H9 (cell line): ENCODE data around the gene LRRC8E. TPM values are rescaled to one million over a fixed set of nuclear protein-coding genes. Genes with fewer than 3 reads are reported as not detected.

Experiments
- DNase-seq: peaks from one replicate; pipeline ENCODE4 v3.0.0-alpha.2; 2017
- H2AFZ ChIP-seq: one replicate; pipeline ENCODE4 v1.6.1; 2013; ENCODE audit warnings: mild to moderate bottlenecking, low read length, control low read depth, moderate library complexity
- H2AK5ac ChIP-seq: 2 replicates; pipeline ENCODE4 v1.6.1; 2013; ENCODE audit warnings: low read length, control low read depth, mixed read lengths; ENCODE audit not compliant: insufficient read length
- H2BK120ac ChIP-seq: one replicate; pipeline ENCODE4 v1.6.1; 2013; ENCODE audit warnings: low read depth, mild to moderate bottlenecking, low read length, control low read depth, inconsistent platforms; ENCODE audit not compliant: poor library complexity, severe bottlenecking
- H2BK12ac ChIP-seq: 2 replicates; pipeline ENCODE4 v1.6.1; 2013; ENCODE audit warnings: low read length, control low read depth, mixed read lengths, low read depth; ENCODE audit not compliant: insufficient read length
- H2BK15ac ChIP-seq: 2 replicates; pipeline ENCODE4 v1.6.1; 2013; ENCODE audit warnings: low read depth, low read length, control low read depth
- H2BK20ac ChIP-seq: one replicate; pipeline ENCODE4 v1.6.1; 2013; ENCODE audit warnings: low read depth, mild to moderate bottlenecking, low read length, control low read depth, inconsistent platforms; ENCODE audit not compliant: poor library complexity, severe bottlenecking
- H2BK5ac ChIP-seq: 2 replicates; pipeline ENCODE4 v1.6.1; 2013; ENCODE audit warnings: low read length, control low read depth, mixed read lengths; ENCODE audit not compliant: insufficient read length
- H3K14ac ChIP-seq: 2 replicates; pipeline ENCODE4 v1.6.1; 2013; ENCODE audit warnings: low read length, control low read depth; ENCODE audit not compliant: insufficient read depth
- H3K18ac ChIP-seq: 2 replicates; pipeline ENCODE4 v1.6.1; 2013; ENCODE audit warnings: low read depth, mild to moderate bottlenecking, mixed read lengths, low read length, control low read depth; ENCODE audit not compliant: insufficient read length
- H3K23ac ChIP-seq: 2 replicates; pipeline ENCODE4 v1.6.1; 2013; ENCODE audit warnings: low read length, control low read depth, mixed read lengths, low read depth; ENCODE audit not compliant: insufficient read length
- H3K23me2 ChIP-seq: 2 replicates; pipeline ENCODE4 v1.6.1; 2013; ENCODE audit warnings: low read depth, mild to moderate bottlenecking, mixed read lengths, low read length, control low read depth; ENCODE audit not compliant: insufficient read length, poor library complexity, severe bottlenecking
- H3K27ac ChIP-seq: 2 replicates; pipeline ENCODE4 v1.5.1; 2013; ENCODE audit warnings: low read length, control low read depth, mixed read lengths, low read depth; ENCODE audit not compliant: insufficient read length
- H3K27me3 ChIP-seq: 2 replicates; pipeline ENCODE4 v1.6.1; 2013; ENCODE audit warnings: low read length, control low read depth, inconsistent platforms; ENCODE audit not compliant: insufficient read depth
- H3K4ac ChIP-seq: 2 replicates; pipeline ENCODE4 v1.6.1; 2013; ENCODE audit warnings: low read depth, mild to moderate bottlenecking, control low read depth, inconsistent platforms, low read length, moderate library complexity
- H3K4me1 ChIP-seq: 2 replicates; pipeline ENCODE4 v1.6.1; 2013; ENCODE audit warnings: low read length, control low read depth, inconsistent platforms; ENCODE audit not compliant: insufficient read depth
- H3K4me2 ChIP-seq: 2 replicates; pipeline ENCODE4 v1.6.1; 2013; ENCODE audit warnings: low read length, control low read depth, mixed read lengths; ENCODE audit not compliant: insufficient read length, insufficient read depth
- H3K56ac ChIP-seq: 2 replicates; pipeline ENCODE4 v1.6.1; 2013; ENCODE audit warnings: low read depth, mild to moderate bottlenecking, mixed read lengths, low read length, control low read depth; ENCODE audit not compliant: insufficient read length
- H3K79me1 ChIP-seq: 2 replicates; pipeline ENCODE4 v1.6.1; 2013; ENCODE audit warnings: low read depth, mild to moderate bottlenecking, moderate library complexity, low read length, control low read depth, inconsistent platforms; ENCODE audit not compliant: insufficient read depth, poor library complexity, severe bottlenecking
- H3K79me2 ChIP-seq: 2 replicates; pipeline ENCODE4 v1.6.1; 2013; ENCODE audit warnings: low read length, control low read depth, inconsistent platforms; ENCODE audit not compliant: insufficient read depth
- H3K9ac ChIP-seq: 2 replicates; pipeline ENCODE4 v1.6.1; 2013; ENCODE audit warnings: low read length, control low read depth, mixed read lengths; ENCODE audit not compliant: insufficient read length; ENCODE audit errors: extremely low read depth
- H3K9me3 ChIP-seq: one replicate; pipeline ENCODE4 v1.6.1; 2013; ENCODE audit warnings: low read depth, low read length, inconsistent platforms; ENCODE audit not compliant: control insufficient read depth
- H3T11ph ChIP-seq: one replicate; pipeline ENCODE4 v1.6.1; 2013; ENCODE audit warnings: mild to moderate bottlenecking, low read length, control low read depth, inconsistent platforms
- H4K20me1 ChIP-seq: one replicate; pipeline ENCODE4 v1.6.1; 2013; ENCODE audit not compliant: control insufficient read depth, insufficient read length, insufficient read depth
- H4K5ac ChIP-seq: 2 replicates; pipeline ENCODE4 v1.6.1; 2013; ENCODE audit warnings: low read depth, mild to moderate bottlenecking, mixed read lengths, low read length, control low read depth; ENCODE audit not compliant: insufficient read length
- H4K8ac ChIP-seq: replicated peaks from 2 replicates; pipeline ENCODE4 v1.6.1; 2013; ENCODE audit warnings: low read length, control low read depth, mixed read lengths, low read depth; ENCODE audit not compliant: insufficient read length
- H4K91ac ChIP-seq: 2 replicates; pipeline ENCODE4 v1.6.1; 2013; ENCODE audit warnings: low read depth, mild to moderate bottlenecking, moderate library complexity, mixed read lengths, low read length, control low read depth; ENCODE audit not compliant: insufficient read length
- H3K27ac Mint-ChIP-seq, 3 experiments: 2 replicates in 2 of 3; 3 replicates in 1 of 3; pipeline ENCODE4 v1.8.0; 2020 to 2021; ENCODE audit warnings: mixed read lengths in 3 of 3, mild to moderate bottlenecking in 1 of 3, moderate library complexity in 1 of 3
- H3K27me3 Mint-ChIP-seq: 2 replicates; pipeline ENCODE4 v1.8.0; 2021; ENCODE audit warnings: low read depth, mild to moderate bottlenecking, moderate library complexity, mixed read lengths
- H3K36me3 Mint-ChIP-seq, 3 experiments: 2 replicates in 2 of 3; 3 replicates in 1 of 3; pipeline ENCODE4 v1.8.0; 2020 to 2021; ENCODE audit warnings: low read depth in 3 of 3, mixed read lengths in 3 of 3; ENCODE audit not compliant: insufficient read depth in 1 of 3
- H3K4me1 Mint-ChIP-seq, 2 experiments: 2 replicates each; pipeline ENCODE4 v1.8.0; 2020; ENCODE audit warnings: mixed read lengths in 2 of 2
- H3K4me3 Mint-ChIP-seq, 2 experiments: 2 replicates in 1 of 2; 3 replicates in 1 of 2; pipeline ENCODE4 v1.8.0; 2020 to 2021; ENCODE audit warnings: mild to moderate bottlenecking in 2 of 2, mixed read lengths in 2 of 2, moderate library complexity in 1 of 2
- H3K9me3 Mint-ChIP-seq, 2 experiments: 2 replicates in 1 of 2; 3 replicates in 1 of 2; pipeline ENCODE4 v1.8.0; 2020; ENCODE audit warnings: mild to moderate bottlenecking in 2 of 2, mixed read lengths in 2 of 2, moderate library complexity in 1 of 2
- CTCF ChIP-seq: fragments of 200-600 bp; sonication (generic); conservative IDR thresholded peaks from 3 replicates; pipeline ENCODE4 v1.8.0; 2021; ENCODE audit warnings: antibody characterized with exemption, mild to moderate bottlenecking
- WGBS: extraction: QIAGEN DNeasy Blood & Tissue Kit; methylation state at CpG from one replicate; pipeline ENCODE4 v1.1.7; 2013; ENCODE audit warnings: missing lambda C conversion rate, low lambda C conversion rate, mixed read lengths; ENCODE audit not compliant: insufficient read length; ENCODE audit errors: extremely low coverage; 5-methylcytosine and 5-hydroxymethylcytosine counted together
- total RNA-seq: library from RNA; stranded (reverse); gene quantifications from 2 replicates; pipeline ENCODE4 v1.2.1, GENCODE V29; 2021

LRRC8E gene
- total RNA-seq, 1 experiment from 2014 or later, result 4.8 TPM

- H3K27ac Mint-ChIP-seq, result no peak overlapping the region
- Histone ChIP-seq H3K4ac (no peak overlapping the region), H3K27ac (no peak overlapping the region), H3T11ph (no peak overlapping the region), H2BK5ac (no peak overlapping the region), H3K9me3 (no peaks in the 10 kb centered on the region), H2AK5ac (no peak overlapping the region), H3K9ac (no peak overlapping the region), H4K5ac (no peak overlapping the region), H2BK120ac (no peak overlapping the region), H3K14ac (no peak overlapping the region), H4K8ac (no peak overlapping the region), H3K23me2 (no peaks in the 10 kb centered on the region), H3K79me2 (no peaks in the 10 kb centered on the region; the same call in 1 of the 2 replicates), H3K79me1 (no peaks in the 10 kb centered on the region), H2BK12ac (no peak overlapping the region), H3K56ac (no peak overlapping the region), H3K18ac (no peak overlapping the region), H4K91ac (no peak overlapping the region), H2AFZ (no peak overlapping the region), H4K20me1 (no peaks in the 10 kb centered on the region), H2BK20ac (no peak overlapping the region), H3K27me3 (no peaks in the 10 kb centered on the region), H3K4me1 (no peaks in the 10 kb centered on the region), H3K4me2 (no peak overlapping the region), H2BK15ac (no peak overlapping the region), H3K23ac (no peak overlapping the region)
- no CpG with 5 or more reads among the region's 4 CpGs for WGBS
- H3K9me3 Mint-ChIP-seq, result peaks cover 0 to 2% of the 10 kb centered on the region in 2 experiments; a peak in 2 of 5 replicates
- peaks cover 3 to 4% of the 10 kb centered on the region in 2 experiments; a peak in 1 of 4 replicates for H3K4me1 Mint-ChIP-seq
- H3K4me3 Mint-ChIP-seq, result no peak overlapping the region
- peaks cover 0 to 10% (median 9%) of the 10 kb centered on the region in 3 experiments; a peak in 5 of 7 replicates for H3K36me3 Mint-ChIP-seq
- no peak for DNase-seq
- TF ChIP-seq CTCF, result no peak
- H3K27me3 Mint-ChIP-seq, result no peaks in the 10 kb centered on the region; the same call in 1 of the 2 replicates
Observed at GRCh38 chr19:7947939-7948338, 59.6 kb downstream of the LRRC8E start.

Other genes with a start within 250 kb of the LRRC8E start
- not detected in 2 replicates for gene RETN, start 219.5 kb upstream of the LRRC8E start, total RNA-seq
- 0.13 TPM in 1 of 2 replicates, not detected in the other for gene MCEMP1, start 211.4 kb upstream of the LRRC8E start, total RNA-seq
- 77.4 and 87.8 TPM in 2 replicates for gene TRAPPC5, start 207.7 kb upstream of the LRRC8E start, total RNA-seq
- gene FCER2, start 186.4 kb upstream of the LRRC8E start, total RNA-seq, result not detected in 2 replicates
- 0.26 TPM in 1 of 2 replicates, not detected in the other for gene CLEC4G, start 156.4 kb upstream of the LRRC8E start, total RNA-seq
- gene CD209, start 141.0 kb upstream of the LRRC8E start, total RNA-seq, result not detected in 2 replicates
- gene CLEC4M, start 125.3 kb upstream of the LRRC8E start, total RNA-seq, result not detected in 2 replicates
- gene EVI5L, start 58.3 kb upstream of the LRRC8E start, total RNA-seq, result 7.1 and 7.8 TPM in 2 replicates
- 20.4 and 21.4 TPM in 2 replicates for gene PRR36, start 14.1 kb upstream of the LRRC8E start, total RNA-seq
- gene MAP2K7, start 15.4 kb downstream of the LRRC8E start, total RNA-seq, result 47.2 and 48.1 TPM in 2 replicates
- 5.5 and 6.5 TPM in 2 replicates for gene TGFBR3L, start 26.3 kb downstream of the LRRC8E start, total RNA-seq
- gene SNAPC2, start 31.8 kb downstream of the LRRC8E start, total RNA-seq, result 17.1 and 17.8 TPM in 2 replicates
- gene CTXN1, start 37.6 kb downstream of the LRRC8E start, total RNA-seq, result 22.7 and 24.5 TPM in 2 replicates
- 114 and 122 TPM in 2 replicates for gene TIMM44, start 55.2 kb downstream of the LRRC8E start, total RNA-seq
- gene ELAVL1, start 117.1 kb downstream of the LRRC8E start, total RNA-seq, result 147 and 149 TPM in 2 replicates
- gene CCL25, start 164.2 kb downstream of the LRRC8E start, total RNA-seq, result not detected in 2 replicates